Hippocampal formation (tissue), 2 donors: ENCODE data around the gene PPM1G.
"Not testable (repeated sequence)": the region's sequence is repeated elsewhere in the genome, so short reads cannot be mapped to it uniquely, and the experiment has no call there.

ENCODE experiments used
- DNase-seq, 2 donors: peaks; one replicate each; lab custom pipeline; 2025; lab: John Stamatoyannopoulos, UW

The PPM1G gene

GRCh38 chr2:27409321-27410073 is at the start of gene PPM1G:
Gene PPM1G, minus strand, starts transcription at chr2:27409591. Its CDS starts 169 bp downstream, at chr2:27409422.
- peak; percentile 92 to 93 for DNase-seq

GRCh38 chr2:27453968-27454367 is 44.6 kb upstream of the PPM1G start:
- DNase-seq, result no peak

GRCh38 chr2:27451095-27451494 is 41.7 kb upstream of the PPM1G start:
- DNase-seq, result no peak

- DNase-seq, result no peak
Measured at GRCh38 chr2:27448381-27448780, 39.0 kb upstream of the PPM1G start.

- DNase-seq, result no peak
Measured at GRCh38 chr2:27446057-27446456, 36.7 kb upstream of the PPM1G start.

GRCh38 chr2:27445615-27446014 is 36.2 kb upstream of the PPM1G start:
- DNase-seq, result no peak

- DNase-seq, result no peak
Measured at GRCh38 chr2:27445155-27445554, 35.8 kb upstream of the PPM1G start.

- no peak for DNase-seq
Measured at GRCh38 chr2:27442920-27443282, 33.5 kb upstream of the PPM1G start.

GRCh38 chr2:27441958-27442919 is 32.8 kb upstream of the PPM1G start, which contains the start of gene KRTCAP3:
Gene KRTCAP3, plus strand, starts transcription at chr2:27442381. Its CDS starts 32 bp downstream, at chr2:27442413.
- no peak for DNase-seq

GRCh38 chr2:27441226-27441926 is 32.0 kb upstream of the PPM1G start:
- DNase-seq, result no peak

- no peak for DNase-seq
Measured at GRCh38 chr2:27435628-27436027, 26.2 kb upstream of the PPM1G start.

GRCh38 chr2:27431395-27431794 is 22.0 kb upstream of the PPM1G start:
- DNase-seq, result no peak

GRCh38 chr2:27428978-27429541 is 19.7 kb upstream of the PPM1G start:
- peak; percentile 52 to 82 for DNase-seq

GRCh38 chr2:27428213-27428977 is 19.0 kb upstream of the PPM1G start, which contains the start of gene NRBP1:
Gene NRBP1, plus strand, starts transcription at chr2:27428631. Its CDS starts 4,643 bp downstream, at chr2:27433274.
- DNase-seq, result peak; percentile 86 to 92

- DNase-seq, result no peak
Measured at GRCh38 chr2:27427863-27428212, 18.4 kb upstream of the PPM1G start.

GRCh38 chr2:27425039-27425438 is 15.6 kb upstream of the PPM1G start:
- DNase-seq, result not testable (repeated sequence)

- DNase-seq, result no peak
Measured at GRCh38 chr2:27422958-27423357, 13.6 kb upstream of the PPM1G start.

- DNase-seq, result no peak
Measured at GRCh38 chr2:27421660-27422250, 12.4 kb upstream of the PPM1G start.

- no peak for DNase-seq
Measured at GRCh38 chr2:27420996-27421395, 11.6 kb upstream of the PPM1G start.

- DNase-seq, result no peak
Measured at GRCh38 chr2:27416151-27416550, 6.8 kb upstream of the PPM1G start.
